HG03520 (cell line): ENCODE results near the gene FAM234B.

Source experiments
- ATAC-seq: cut with Tn5 transposase; IDR thresholded peaks from one replicate; pipeline ENCODE4 v1.9.1; 2021; ENCODE audit warnings: mild to moderate bottlenecking, moderate library complexity; ENCODE audit not compliant: unreplicated experiment

The FAM234B gene

DNA sequence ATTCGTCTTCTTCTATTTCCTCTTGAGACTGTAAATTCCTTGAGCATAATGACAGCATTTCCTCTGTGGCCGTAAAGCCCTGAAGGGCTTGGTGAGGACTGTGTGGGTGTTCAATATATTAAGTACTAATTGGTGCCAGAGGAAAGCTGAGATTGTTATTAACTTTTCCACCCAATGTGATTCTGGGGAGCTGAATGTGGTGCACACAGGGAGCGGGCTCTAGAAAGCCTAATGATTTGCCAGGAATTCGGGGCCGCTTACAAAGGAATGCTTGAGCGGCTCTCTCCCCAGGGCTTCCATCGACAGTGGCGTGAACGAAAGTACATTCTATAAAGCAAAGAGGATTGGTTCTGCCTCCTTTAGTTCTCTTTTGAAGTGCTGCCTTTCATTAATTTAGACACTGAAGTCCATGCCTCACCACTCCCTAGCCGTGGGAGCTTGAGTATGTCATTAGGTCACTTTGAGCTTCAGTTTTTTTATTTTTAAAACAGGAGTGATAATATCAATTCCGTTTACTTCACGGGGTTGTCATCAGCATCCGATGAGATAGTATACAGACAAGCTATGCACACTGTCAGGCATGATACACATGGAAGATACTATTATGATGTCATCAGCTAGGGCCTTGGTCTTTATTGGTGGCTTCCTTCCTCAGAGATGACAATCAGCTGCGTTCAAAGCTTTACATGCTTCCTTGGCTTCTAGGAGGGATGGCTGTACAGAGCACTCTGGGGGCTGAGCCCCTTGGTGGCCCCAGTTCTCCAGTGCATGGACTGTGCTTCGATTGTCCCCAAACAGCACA lies 70.3 kb downstream of the FAM234B start:
- ATAC-seq, result no peak

DNA sequence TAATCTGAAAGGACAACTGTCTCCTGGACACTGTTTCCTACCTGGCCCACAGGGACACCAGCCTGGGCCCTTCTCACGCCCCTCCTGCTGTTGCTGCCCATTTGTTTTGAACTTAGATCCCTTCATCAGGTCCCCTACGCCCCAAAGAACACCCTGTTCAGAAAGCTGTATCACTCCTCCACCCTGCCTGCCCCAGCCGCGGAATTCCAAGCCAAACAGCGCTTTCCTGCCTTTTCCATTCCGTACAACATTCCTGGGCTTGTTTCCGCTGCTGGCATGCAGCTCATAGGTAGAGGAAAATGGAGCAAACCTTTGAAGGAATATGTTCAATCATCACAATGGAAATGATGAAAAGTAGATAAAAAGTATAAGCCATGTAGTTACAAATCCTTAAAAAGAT lies 72.1 kb downstream of the FAM234B start:
- ATAC-seq, result no peak

DNA sequence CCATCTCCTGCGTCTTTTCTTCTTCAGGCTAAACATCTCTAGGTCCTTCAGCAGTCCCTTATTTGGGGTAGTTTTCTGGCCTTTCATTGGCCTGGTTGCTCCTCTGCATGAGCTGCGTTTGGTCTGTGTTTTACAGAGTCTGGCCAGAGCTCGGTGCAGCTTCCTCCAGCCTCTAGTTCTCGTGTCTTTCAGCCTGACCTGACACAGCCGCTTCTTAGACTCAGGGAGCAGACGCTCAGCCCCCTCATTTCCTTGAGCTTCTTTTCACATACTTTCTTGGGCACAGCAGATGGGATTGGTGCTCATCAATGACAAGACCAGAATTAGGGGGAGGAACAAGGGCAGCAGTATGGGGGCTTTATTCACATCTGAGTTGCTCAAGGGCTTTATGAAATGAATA lies 72.8 kb downstream of the FAM234B start:
- ATAC-seq, result no peak

DNA sequence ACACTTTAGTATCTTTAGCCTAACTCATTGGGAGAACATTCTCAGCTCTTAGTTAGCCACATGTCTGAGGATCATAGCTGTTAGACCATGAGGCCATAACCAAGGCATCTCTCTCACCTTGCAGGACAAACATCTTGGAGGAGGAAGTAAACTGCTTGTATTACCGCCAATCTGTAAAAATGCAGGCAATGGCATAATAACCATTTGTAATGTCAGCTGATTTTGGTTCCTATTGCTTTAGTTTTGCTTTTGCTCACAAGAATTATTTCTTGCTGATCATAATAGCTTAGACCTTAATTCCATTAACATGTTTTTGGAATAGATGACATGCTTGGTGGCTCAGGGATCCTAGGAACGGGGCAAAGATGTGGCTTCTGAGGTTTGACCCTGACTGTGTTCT lies 75.6 kb downstream of the FAM234B start:
- no peak for ATAC-seq

DNA sequence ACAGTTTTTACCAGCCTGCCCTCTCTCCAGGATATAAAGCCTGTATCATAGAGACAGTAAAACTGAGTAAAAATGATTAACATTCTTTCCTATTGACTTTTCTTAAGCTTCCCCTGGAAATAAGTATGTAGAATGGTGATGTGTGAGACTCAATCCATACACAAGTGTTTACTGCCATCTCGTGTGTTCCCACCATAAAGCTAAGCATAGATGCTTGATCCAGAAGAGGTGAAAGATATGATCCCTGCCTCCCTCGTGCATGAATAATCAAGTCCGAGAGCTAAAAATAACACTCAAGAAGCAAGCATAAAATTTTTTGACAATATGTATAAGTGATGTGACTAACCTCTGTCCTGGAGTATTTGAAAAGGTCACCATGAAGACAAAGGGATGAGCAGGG lies 76.2 kb downstream of the FAM234B start:
- no peak for ATAC-seq

DNA sequence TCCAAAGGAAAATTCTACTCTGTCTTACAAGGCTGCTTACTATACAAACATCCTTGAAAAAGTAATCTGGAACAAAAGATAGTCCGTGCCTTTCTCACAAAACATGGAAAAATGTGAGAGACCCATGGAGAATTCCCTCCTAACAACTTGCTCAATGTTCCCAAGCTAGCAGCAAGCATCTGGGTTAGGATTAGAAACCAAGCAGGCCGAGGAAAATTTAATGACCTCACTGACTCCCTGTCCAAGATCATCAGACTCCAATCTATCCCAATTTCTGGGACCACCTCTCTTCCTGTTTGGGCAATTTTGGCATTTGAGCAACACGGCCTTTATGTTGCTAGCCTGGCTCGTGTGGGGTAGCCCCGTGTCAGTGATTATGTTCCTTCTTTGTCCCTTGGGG lies 77.4 kb downstream of the FAM234B start:
- ATAC-seq, result no peak

DNA sequence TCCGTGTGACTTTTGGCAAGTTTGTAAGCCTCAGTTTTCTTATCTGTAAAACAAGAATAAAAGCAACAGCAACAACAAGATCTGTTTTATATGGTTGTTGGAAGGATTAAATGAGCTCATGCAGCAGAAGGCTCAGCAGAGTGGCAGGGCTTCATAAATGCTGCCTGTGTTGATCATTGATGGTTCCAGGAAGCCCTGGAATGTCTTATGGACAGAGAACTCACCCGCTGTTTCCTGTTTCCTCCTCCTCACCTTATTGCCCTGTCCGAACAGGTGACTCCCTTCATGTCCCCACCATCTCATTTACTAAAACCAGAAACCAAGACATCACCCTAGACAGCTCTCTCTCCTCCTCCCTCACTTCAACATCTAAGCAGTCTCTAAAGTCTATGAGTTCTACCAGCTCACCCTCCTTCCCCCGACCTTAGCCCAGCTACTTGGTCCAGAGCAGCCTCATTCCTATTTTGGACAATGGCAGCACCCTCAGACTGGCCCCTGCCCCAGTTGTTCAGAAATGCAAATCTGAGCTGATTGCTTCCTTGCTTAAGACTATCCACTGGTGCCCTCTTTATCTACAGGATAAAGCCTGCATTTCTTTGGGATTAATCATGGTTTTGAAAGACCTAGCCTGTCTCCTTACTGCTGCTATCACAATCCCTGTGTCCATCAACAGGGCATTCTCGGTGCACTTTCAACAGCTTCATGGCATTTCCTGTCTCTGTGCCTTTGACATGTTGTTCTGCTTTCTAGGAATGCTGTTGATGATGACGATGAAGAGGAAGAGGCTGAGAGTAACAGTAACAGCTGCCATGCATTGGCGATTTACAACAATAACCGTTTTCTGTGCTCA lies 80.7 kb downstream of the FAM234B start:
- no peak for ATAC-seq

DNA sequence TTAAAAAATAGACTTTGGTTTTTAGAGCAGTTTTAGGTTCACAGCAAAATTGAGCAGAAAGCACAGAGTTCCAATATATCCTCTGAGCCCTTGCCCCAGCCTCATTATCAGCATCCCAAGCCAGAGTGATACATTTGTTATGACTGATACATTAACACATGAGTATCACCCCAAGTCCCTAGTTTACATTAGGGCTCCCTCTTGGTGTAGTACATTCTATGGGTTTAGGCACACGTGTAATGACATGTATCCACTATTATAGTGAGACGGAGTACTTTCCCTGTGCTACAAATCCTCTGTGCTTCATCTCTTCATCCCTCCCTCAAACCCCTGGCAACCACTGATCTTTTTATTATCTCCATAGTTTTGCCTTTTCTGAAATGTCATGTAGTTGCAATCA lies 81.8 kb downstream of the FAM234B start:
- ATAC-seq, result no peak

DNA sequence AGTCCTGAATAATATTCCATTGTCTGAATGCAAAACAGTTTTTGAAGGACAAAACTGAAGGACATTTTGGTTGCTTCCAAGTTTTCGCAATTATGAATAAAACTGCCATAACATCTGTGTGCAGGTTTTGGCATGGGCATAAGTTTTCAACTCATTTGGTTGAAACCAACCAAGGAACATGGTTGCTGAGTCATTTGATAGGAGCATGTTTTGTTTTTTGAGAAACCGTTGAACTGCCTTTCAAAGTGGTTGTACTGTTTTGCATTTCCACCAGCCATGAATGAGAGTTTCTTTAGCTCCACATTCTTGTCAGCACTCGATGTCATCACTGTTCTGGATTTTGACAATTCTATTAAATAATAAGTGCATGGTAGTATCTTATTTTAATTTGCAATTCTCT lies 82.3 kb downstream of the FAM234B start:
- ATAC-seq, result no peak

DNA sequence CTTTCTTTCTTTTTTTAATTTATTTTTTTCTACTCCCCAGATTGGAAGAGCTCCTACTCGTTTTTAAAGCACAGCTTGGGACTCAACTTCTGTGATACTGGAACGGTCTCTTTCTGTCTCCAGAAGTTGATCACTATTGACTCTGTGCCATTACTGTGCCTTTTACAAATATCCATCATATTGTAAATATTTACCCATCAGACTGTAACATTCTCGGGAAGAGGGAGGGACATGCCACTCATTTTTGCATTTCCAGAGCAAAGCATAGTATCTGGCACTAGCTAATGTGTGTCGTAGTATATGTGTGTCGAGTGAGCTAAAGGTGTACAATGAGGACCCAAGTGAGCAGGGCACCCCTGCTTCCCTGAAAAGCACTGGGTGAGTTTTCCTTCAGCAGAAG lies 83.3 kb downstream of the FAM234B start:
- no peak for ATAC-seq

DNA sequence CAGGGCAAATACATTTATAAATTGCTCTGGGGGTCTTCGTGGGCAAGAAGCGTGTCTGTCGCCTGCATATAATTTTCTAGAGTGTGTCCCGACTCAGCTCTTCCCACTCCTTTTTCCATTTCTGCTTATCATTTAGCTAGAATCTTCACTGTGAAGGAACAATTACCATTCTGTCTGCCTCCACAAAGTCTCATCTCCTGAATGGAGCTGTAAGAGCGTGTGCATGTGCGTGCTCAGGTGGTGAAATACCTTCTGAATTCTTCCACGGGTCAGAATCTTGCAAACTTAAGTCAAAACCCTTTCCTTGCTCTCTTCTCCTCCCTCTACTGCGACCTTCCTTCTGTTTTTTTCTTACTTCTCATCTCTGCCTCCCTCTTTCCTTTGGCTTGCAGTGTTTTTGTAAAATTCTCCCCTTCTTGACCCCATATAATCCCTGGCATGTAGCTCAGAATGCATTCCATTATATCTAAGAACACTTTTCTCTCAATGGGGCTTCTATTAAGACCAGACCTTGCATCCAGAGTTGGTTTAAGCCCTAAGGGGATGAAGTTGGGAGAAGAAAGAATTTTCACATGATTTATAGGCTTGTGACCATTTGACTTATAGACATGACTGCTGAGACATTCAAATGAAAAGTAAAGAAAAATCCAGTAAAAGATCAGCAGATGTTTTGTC lies 84.2 kb downstream of the FAM234B start:
- ATAC-seq, result no peak

DNA sequence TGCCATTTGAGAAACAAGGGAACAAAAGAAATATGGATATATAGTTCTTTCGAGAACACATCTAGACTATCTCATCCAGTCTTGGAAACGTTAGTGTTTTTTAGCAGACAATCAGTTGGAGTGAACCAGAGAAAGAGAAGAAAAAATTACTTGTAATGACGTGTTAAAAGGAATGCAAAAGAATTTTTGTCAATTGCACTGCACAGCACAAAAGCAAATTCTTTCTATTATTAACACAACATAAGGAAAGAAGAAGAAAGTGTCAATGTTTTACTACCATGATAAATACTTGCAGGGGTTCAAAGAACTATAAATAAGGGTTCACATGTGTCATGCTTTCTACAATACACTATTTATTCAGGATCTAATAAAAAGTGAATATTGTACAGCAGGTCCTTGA lies 86.8 kb downstream of the FAM234B start:
- no peak for ATAC-seq
